ENCODE results near the gene PRRT3. TPM values are rescaled to one million over a fixed set of nuclear protein-coding genes. Genes with fewer than 3 reads are reported as not detected.

The PRRT3 gene
- total and polyA plus RNA-seq, 9 of the 15 experiments (the other 6 are each of a cell fraction or from before 2014, with no cell fraction given) = 0.06 to 1.9 (median 1.2) TPM

- TF ChIP-seq TEAD1 (CRISPR knock-in tag; IDR thresholded peaks at IDR 0.05) (0 out of 4 replicates have a peak, but pooled peaks of 1 of the 2 experiments have one; percentile 44), SOX6 (IDR thresholded peaks at IDR 0.05) (peak; percentile 54; the same call in 1 of the 2 replicates), ZKSCAN3 (CRISPR knock-in tag; IDR thresholded peaks at IDR 0.05) (no peak), FOXA1 (IDR thresholded peaks at IDR 0.05; ENCODE audit: borderline replicate concordance) (no peak), ZEB2 (IDR thresholded peaks at IDR 0.05) (peak; percentile 74; the same call in 1 of the 2 replicates), DPF2 (IDR thresholded peaks at IDR 0.05) (peak; percentile 11; the same call in 1 of the 2 replicates), FOXP1 (CRISPR knock-in tag; IDR thresholded peaks at IDR 0.05) (0 out of 2 replicates have a peak, but pooled peaks have one; percentile 8), CC2D1A (IDR thresholded peaks at IDR 0.05) (0 out of 2 replicates have a peak, but pooled peaks have one; percentile 12), MYC (IDR thresholded peaks at IDR 0.05; ENCODE audit: low read depth, low read length) (peak; percentile 61), MYC (CRISPR knock-in tag; IDR thresholded peaks at IDR 0.05; ENCODE audit: borderline replicate concordance, low read depth) (no peak), RBBP5 (IDR thresholded peaks at IDR 0.05; ENCODE audit: borderline replicate concordance, insufficient read depth, low read length, poor library complexity, severe bottlenecking) (peak; percentile 41), NRF1 (conservative IDR thresholded peaks at IDR 0.05 in 1 of 2, IDR thresholded peaks at IDR 0.05 in 1 of 2) (peak; percentile 76 to 80), CTBP1 (IDR thresholded peaks at IDR 0.05; ENCODE audit: borderline replicate concordance) (peak; percentile 57; the same call in 1 of the 2 replicates), SP1 (CRISPR knock-in tag; IDR thresholded peaks at IDR 0.05) (0 out of 2 replicates have a peak, but pooled peaks have one; percentile 12)
Observed at GRCh38 chr3:9955067-9955502, 2.9 kb upstream of the PRRT3 start (continued).

Data from K562 (cell line).